Renal cortical epithelial cell (primary cell): ENCODE measurements around the gene GNAQ. TPM values are rescaled to one million over a fixed set of nuclear protein-coding genes. Genes with fewer than 3 reads are reported as not detected.
"Not testable (repeated sequence)": the region's sequence is repeated elsewhere in the genome, so short reads cannot be mapped to it uniquely, and the experiment has no call there.

ENCODE experiments used
- DNase-seq: peaks from one replicate; pipeline ENCODE4 v3.0.0-alpha.2; 2011; ENCODE audit warnings: low read depth
- total RNA-seq: library from RNA; depleted of rRNA; stranded (reverse); fragments of >200 nt; gene quantifications from 2 replicates; pipeline ENCODE4 v1.2.3, GENCODE V29; 2014

Gene GNAQ
- total RNA-seq, 1 donor from 2014 or later: 65.6 TPM

DNA sequence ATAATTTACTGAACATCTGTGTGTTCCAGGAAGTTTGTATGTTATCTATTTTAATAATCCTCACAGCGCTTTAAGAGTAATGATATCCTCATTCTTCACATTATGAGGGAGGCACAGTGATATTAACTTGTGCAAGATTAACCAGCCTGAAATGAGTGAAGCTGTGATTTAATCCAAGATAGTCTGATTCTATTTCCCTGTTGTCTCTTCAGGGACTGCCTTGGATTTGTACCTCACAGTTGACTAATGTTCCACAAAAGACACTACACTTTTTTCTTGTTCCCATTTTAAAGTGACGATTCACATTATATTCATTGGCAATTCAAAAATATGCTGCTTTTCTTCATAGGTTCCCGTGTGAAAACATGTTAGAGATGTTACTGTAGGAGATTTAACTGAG lies 258.2 kb downstream of the GNAQ start:
- DNase-seq: no peak

DNA sequence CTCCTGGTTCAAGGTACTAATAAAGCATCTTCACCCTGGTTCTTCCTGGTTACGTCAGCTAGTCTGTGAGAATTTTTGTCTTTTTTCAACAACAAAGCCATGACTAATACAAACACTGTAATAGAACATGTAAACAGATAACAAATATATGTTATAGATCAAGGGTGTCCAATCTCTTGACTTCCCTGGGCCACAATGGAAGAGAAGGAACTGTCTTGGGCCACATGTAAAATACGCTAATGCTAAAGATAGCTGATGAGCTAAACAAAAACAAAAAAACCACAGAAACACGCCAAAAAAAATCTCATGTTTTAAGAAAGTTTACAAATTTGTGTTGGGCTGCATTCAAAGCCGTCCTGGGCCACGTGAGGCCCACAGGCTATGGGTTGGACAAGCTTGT lies 259.0 kb downstream of the GNAQ start:
- no peak for DNase-seq

DNA sequence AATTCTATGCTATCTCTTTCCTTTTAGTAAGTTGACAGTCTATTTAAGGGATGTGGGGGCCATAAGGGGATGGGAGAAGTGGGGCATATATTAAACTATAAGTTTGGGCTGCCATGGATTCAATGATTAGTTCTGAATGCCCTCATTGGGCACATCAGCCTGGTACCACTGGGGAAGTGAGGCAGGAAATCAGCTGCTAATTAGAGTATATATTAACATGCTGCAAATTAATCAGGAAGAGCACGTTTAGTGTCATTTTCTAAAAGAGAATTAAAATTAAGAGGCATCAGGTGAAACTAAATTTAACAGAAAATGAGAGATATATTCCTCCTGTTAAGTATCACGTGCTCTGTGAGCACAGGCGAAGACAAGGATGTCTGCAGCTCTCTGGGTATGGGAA lies 260.4 kb downstream of the GNAQ start:
- DNase-seq: no peak

DNA sequence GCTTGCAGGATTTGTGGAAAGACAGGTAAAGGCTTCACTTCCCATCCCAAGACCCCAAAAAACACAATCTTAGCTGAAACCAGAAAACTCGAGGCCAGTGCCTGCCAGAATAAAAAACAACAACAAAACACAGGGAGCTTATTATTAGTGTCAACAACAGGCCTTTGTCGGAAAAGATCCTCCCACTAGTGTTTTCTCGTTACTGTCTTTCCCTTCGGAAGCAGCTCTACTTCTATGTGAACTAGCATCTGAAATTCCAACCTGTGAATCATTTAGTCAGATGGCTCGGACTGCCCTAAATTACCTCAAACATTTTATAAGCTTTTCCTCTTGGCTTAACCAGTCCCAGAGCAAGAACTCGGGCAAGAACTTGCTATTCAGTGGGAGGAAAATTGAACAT lies 261.3 kb downstream of the GNAQ start:
- DNase-seq: no peak

DNA sequence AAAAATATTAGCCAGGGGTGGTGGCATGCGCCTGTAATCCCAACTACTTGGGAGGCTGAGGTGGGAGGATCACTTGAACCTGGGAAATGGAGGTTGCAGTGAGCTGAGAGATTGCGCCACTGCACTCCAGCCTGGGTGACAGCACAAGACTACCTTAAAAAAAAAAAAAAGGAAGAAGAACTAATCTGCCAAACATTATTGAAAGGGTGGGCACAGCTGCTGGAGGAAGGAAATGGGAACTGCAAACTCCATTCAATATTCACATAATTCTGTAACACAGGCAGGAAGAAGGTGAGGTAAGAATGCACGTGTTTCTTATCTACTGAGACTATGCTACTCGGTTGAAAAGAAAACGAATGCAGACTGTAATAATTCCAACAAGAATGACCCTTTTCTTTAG lies 262.4 kb downstream of the GNAQ start:
- no peak for DNase-seq

DNA sequence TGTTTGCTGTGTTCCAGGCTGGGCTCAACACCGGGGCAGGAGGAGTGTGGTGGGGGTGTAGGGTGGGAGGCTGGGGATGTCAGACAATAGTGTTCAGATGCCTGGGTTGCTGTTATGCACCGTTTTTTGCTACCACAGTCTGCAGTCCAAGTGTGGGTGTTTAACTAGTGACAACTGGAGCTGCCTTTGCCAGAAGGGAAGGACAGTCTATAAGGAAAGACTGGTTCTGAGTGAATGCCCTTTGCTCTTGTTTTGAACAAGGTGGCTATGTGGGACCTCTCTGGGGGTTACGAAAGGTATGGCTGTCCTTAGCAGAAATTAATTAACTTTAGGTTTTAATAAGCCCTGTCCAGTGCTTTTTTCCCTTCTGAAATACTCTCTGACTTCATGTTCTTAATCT lies 265.0 kb downstream of the GNAQ start:
- DNase-seq: no peak

DNA sequence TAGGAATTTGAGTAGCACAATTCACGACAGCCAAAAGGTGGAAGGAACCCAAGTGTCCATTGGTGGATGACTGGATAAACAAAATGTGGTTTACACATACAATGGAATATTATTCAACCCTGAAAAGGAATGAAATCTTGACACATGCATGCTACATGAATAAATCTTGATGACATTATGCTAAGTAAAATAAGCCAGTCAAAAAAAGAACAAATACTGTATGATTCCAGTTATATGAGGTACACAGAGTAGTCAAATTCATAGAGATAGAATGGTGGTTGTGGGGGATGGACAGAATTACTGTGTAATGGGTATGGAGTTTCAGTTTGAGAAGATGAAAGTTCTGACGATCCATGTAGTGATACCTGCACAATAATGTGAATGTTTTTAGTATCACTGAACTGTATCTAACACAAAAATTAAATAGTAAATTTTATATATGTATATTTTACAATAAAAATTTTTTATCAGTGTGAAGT lies 265.8 kb downstream of the GNAQ start:
- DNase-seq: no peak

DNA sequence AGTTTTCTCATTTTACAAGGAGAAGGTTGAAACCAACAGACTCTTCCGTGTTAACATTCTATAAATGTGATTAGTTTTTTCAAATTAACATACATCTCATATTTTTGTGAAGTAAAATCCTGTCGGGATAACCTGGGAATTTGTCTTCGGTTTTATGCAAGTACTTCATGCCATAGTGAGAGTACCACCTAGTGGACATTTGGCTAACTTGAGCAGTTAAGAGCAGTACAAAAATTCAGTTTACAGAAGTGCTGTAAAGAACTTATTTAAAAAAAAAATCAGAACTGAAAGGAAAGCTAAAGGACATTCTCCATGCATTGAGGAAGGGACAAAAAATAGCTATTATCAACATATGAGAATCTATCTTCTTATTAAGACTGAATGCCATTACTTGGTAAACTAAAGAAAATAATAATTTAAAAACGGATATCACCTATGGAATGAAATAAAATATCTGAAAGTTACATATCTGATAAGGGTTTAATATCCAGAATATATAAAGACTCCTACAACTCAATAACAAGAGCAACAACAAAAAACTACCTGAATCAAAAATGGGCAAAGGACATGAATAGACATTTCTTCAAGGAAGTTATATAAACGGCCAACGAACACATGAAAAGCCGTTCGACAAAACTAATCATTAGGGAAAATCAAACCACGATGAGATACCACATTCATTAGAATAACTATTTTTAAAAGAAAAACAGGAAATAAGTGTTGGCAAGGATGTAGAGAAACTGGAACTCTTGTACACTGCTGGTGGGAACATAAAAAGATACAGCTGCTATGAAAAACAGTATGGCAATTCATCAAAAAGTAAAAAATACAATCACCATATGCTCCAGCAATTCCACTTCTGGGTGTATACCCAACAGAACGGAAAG lies 266.5 kb downstream of the GNAQ start:
- DNase-seq: peak; percentile 65

DNA sequence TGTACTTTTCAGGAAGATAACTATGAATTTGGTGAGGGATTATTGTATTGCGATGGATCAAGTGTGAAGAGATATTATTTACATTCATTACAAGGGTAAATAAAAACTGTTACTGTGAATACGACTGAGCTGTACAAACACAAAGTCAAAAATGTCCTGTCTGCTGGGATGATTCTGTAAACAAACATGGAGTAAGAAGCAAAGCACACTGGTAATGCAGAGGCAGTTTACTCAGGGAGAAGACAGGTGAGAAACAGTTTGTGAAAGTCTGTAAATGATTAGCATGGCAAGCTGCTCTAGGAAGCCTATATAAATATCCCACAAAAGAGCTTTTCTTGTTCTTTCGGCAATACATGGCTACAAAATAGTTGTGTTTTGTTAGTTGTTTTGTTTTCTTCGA lies 268.0 kb downstream of the GNAQ start:
- peak; percentile 61 for DNase-seq

DNA sequence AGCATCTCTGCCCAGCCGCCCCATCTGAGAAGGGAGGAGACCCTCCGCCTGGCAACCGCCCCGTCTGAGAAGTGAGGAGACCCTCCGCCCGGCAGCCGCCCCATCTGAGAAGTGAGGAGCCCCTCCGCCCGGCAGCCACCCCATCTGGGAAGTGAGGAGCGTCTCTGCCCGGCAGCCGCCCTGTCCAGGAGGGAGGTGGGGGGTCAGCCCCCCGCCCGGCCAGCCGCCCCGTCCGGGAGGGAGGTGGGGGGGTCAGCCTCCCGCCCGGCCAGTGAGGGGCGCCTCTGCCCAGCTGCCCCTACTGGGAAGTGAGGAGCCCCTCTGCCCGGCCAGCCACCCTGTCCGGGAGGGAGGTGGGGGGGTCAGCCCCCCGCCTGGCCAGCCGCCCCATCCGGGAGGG lies 270.7 kb downstream of the GNAQ start:
- not testable (repeated sequence) for DNase-seq

DNA sequence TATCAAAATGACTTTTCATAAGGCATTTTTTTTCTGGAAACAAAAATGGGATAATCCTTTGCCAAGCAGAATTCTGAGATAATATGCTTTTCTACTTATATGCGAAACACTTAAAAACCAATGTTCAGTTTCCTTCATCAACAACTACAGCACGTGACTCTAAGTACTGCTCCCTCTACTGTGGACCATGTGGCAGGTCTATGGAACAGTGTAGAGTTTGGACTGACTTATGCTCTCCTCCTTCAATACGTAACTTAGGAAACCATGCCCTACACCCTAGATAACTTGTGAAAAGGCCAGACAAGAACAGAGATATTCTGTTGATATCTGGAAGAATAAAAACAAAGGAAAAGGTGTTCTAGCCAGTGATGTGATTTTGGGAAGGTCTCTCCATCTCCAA lies 272.2 kb downstream of the GNAQ start:
- DNase-seq: no peak

DNA sequence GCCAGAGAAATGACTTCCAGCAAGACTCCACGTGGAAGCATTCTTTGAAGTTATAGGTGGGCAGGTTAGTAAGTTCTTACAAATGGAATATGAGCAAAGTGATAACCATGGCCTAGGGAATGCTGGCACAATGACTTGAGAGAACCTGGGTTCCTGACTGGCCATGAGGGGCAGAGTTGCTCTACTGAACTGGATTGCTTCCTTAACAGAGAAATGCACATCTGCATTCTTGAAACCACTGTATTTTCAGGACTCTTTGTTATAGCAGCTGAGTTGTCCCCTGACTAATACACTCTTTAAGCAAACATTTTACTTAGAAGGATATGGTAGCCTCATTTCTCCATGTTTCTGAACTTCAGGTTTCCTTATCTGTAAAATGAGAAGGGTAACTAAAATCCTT lies 275.2 kb downstream of the GNAQ start:
- DNase-seq: no peak

DNA sequence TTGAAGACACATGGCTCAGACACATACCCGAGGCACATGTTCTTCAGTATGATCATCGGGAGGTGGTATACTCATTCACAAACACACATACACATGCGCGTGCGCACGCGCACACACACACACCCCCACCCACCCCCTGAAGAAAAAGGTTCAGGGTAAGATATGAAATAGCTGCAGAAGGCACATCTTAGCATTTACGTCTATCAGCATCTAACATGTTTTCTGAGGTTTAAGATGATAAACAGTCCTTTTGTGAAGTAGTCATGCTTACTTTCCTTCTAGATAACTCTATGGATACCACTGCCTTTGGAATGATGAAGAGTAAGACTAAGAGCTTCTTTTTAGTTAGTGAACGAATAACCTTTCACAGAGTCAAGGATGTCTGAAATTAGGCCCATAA lies 278.4 kb downstream of the GNAQ start:
- DNase-seq: no peak

DNA sequence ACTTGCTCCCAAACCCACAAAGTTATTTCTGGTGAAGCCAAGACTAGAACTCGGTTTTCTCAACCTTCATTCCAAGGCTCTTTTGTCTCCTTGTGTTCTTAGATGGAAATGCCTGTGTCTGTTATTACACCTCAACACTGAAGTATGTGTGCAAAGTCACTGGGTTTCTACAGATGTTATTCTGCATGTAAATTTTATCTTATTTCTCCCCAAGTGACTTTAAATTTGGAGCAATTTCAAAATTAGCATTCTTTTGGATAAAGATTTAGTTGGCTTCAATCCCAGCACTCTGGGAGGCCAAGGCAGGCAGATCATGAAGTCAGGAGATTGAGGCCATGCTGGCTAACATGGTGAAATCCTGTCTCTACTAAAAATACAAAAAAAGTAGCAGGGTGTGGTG lies 279.1 kb downstream of the GNAQ start:
- DNase-seq: peak; percentile 29

DNA sequence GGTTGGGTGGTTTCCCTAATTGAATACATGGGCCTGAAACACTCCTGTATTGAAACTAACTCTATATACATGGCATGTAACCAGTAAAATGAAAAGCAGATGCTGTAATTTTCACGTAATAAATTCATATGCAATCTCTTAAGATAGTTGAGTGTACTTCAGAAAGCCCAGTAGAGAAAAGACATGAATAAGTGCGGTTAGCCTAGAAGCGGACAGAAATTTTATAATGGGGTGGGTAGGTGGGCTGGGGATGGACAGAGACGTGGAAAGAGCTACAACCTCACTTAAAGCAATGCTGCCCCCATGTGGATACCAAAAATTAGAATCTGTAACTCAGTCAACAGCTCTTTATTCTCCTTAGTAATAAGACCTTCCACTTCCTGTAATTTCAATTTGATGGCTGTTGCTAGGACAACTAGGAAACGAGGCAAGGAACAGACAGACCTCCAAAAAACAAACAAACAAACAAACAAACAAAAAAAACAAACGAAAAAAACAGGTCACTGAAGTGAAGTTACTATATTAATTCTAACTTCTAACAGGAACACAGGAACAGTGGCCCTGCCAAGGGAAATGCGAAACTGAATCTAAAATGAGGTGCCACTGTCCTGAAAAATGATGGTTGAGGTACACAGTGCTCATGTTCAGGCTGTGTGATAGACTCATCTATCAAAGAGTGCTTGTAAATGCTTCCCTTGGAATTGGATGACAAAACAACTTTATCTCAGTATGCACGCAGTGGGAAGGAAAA lies 280.1 kb downstream of the GNAQ start:
- peak; percentile 59 for DNase-seq

DNA sequence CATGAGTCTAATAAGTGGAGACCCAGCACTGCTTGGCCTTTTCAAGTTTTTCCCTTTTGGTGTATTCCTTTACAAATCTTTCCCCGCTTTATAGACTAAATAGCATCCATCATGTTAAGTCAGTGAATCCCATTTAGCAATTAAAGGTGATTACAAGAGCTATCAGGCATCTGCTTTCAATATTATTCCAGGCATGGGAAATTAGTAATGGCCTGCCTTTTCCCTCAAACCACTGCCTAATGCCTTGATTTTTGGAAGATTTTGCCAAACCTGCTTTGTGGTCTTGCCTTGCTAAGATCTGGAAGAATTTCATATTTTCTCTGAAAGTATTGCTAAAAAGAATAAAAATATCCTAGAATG lies 280.6 kb downstream of the GNAQ start:
- DNase-seq: no peak

DNA sequence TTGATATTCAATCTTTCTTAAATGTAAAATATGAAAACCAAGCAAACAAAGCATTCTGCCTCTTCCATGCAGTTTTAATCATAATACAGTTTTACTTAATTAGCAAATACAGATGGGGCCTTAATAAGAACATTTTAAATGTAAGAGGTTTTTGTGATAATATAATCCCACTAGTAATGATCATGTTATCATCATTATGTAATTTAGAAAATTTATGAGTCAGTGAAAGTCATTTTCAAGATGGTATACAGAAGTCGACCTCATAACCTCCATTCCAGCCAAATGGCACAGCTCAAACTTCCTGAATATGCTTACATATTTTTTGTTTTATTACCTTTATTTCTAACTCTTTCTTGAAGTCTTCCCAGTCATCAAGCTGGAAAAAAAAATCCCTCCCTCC lies 281.3 kb downstream of the GNAQ start:
- DNase-seq: no peak

DNA sequence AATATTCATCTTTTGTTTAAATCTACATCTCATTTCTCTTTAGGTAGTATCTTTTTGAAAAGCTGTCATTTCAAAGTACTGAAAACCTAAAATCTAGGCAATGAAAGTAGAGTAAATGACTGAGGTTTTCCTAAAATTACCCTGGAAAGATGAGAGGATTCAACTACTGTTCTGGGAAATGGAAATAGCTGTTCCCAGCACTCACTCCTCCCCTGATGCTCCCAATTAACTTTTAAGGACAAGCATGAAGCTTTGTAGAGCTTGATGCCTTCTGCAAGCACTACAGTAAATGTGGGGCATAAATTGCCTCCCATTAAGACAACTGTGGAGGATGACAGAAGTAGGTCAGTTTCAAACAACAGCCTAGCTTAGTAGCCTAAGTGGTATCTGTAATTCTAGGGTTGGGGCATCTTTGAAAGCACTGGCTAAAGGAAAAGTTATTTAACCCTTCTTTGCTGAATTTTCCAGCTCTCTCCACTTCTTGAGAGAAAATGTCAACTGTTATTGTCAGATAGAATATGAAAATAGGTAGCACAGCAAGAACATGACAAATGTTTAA lies 283.3 kb downstream of the GNAQ start:
- no peak for DNase-seq

DNA sequence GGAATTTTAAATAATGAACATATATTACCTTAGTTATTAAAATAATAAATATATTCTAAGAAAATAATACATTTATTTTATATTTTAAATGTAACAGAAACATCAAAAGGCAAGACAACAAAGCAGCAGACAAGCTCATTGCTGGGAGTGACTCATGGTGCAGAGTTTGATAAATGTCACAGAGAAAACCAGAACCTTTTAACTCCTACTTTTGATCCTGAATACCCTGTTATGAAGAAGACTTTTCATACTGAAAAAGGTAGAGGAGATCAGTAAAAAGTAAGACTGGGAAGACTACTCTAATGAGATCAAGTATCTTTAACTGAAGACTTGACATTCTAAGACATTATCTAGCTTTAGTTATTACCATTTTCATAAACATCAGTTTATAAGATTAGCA lies 284.4 kb downstream of the GNAQ start:
- no peak for DNase-seq

DNA sequence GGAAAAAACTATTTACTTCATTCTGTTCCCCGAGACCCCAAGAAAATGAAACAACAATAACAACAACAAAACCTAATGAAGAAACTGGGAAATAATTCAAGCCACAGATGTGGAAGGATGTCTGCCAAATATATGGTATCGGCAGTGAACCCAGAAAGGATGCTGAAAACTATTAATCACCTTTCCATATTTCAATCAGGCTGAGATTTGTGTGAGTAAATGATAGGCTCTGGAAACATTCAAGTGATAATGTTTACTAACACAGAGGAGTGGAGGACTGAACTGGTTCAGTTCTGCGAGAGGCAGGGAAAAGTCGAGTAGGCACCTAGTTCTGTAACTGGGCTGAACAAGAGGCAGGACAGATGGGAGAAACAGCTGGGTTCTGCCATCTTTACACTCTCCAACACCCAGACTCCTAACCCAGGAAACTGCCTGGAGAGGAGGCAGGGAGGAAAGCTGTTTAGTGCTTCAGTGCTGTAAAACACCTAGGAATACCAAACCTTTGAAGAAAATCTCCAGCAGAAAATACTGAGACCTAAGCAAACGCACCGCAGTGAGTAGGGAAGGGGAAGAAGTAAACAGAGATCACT lies 286.7 kb downstream of the GNAQ start:
- no peak for DNase-seq

DNA sequence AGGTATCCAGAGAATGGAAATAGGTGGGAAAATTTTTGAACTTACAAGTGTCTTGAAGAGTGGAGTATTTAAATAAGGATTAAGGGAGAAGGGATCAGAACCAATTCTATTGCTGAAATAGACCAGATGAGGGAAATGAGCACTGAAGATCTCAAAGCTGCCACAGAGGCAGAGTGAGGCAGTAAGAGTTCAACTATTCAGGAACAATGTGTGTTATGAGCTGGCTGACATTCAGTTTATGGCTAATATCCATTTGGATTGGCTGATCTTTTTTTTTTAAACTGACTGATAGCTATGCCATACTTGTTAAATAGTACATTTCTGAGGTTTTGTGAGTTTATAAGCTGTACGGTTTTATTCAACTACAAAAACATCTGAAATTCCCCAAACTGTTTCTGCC lies 288.2 kb downstream of the GNAQ start:
- DNase-seq: no peak

DNA sequence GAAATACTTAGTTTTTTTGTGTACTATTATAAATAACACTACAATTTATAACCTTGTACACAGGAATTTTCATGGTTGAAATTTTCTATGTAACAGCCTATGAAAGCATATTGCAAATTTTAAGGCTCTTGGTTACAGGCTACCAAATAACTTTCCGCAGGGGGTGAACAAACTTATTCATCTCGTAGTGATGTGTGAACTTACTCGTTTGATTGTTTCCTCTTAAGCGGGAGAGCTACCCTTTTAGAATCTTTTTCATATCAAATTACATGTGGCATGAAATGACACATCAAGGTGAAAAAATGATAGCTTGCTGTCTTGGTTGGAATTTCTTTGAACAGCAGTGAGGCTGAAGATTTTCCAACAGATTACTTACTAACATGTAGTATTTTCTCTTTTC lies 292.7 kb downstream of the GNAQ start:
- no peak for DNase-seq

DNA sequence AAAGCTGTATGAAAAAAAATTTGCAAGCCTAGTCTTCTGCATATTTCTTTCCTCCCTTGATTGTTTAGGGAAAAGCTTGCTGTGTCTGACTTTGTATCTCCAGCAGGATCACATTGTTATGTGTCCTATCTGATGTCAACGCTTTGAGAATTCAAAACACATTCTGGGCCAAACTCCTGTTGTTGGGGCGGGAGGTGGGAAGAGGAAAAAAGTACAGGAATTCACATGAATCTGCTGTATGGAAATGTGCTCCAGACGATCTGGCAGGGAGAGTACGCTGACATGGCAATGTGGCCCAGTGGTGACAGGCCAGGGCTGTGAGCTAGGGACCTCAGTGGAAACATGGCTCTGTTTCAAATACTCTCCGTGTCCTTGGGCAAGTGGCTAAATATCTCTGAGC lies 296.1 kb downstream of the GNAQ start:
- DNase-seq: no peak
